Keratinocyte (primary cell): Measurements from ENCODE around the gene CA11. TPM values are rescaled to one million over a fixed set of nuclear protein-coding genes. Genes with fewer than 3 reads are reported as not detected.

ENCODE experiments used
- DNase-seq: peaks from one replicate; pipeline ENCODE4 v3.0.0-alpha.2; 2011; ENCODE audit warnings: low read depth, missing footprints, low spot score
- FAIRE-seq: peaks from 2 replicates; lab custom pipeline; 2011; peaks lifted over from hg19 to GRCh38; lab: Jason Lieb, UNC
- H2AFZ ChIP-seq: 2 replicates; pipeline ENCODE4 v1.6.0; 2012; ENCODE audit warnings: low read length, control low read depth, inconsistent platforms; ENCODE audit not compliant: control insufficient read depth
- H3K27ac ChIP-seq: 2 replicates; pipeline ENCODE4 v1.5.1; 2011; ENCODE audit warnings: low read length; ENCODE audit not compliant: control insufficient read depth, insufficient read depth
- H3K27me3 ChIP-seq: 3 replicates; pipeline ENCODE4 v1.6.0; 2011; ENCODE audit warnings: low read length; ENCODE audit not compliant: control insufficient read depth, insufficient read depth; ENCODE audit errors: extremely low read depth
- H3K36me3 ChIP-seq, 2 experiments: 2 replicates in 1 of 2; 3 replicates in 1 of 2; pipeline ENCODE4 v1.5.1; 2011; ENCODE audit warnings: low read length in 2 of 2, mild to moderate bottlenecking in 1 of 2; ENCODE audit not compliant: control insufficient read depth in 2 of 2, insufficient read depth in 2 of 2; ENCODE audit errors: extremely low read depth in 1 of 2
- H3K4me1 ChIP-seq: 3 replicates; pipeline ENCODE4 v1.5.1; 2011; ENCODE audit warnings: low read length; ENCODE audit not compliant: control insufficient read depth, insufficient read depth; ENCODE audit errors: extremely low read depth
- H3K4me2 ChIP-seq: 3 replicates; pipeline ENCODE4 v1.6.0; 2011; ENCODE audit warnings: low read depth, low read length; ENCODE audit not compliant: control insufficient read depth, insufficient read depth; ENCODE audit errors: extremely low read depth
- H3K4me3 ChIP-seq, 3 experiments: fragments of 200-600 bp in 1 of 3; sonication (generic) in 1 of 3; 2 replicates in 2 of 3; 3 replicates in 1 of 3; pipeline ENCODE4 v1.5.1; 2011 to 2016; ENCODE audit warnings: low read length in 3 of 3, mild to moderate bottlenecking in 3 of 3, control low read depth in 2 of 3, inconsistent platforms in 1 of 3, low read depth in 1 of 3, mixed read lengths in 1 of 3, mixed run types in 1 of 3, moderate library complexity in 1 of 3; ENCODE audit not compliant: control insufficient read depth in 2 of 3, insufficient read depth in 2 of 3; ENCODE audit errors: extremely low read depth in 1 of 3
- H3K79me2 ChIP-seq: 2 replicates; pipeline ENCODE4 v1.6.0; 2012; ENCODE audit warnings: low read length; ENCODE audit not compliant: control insufficient read depth, insufficient read depth
- H3K9ac ChIP-seq: 3 replicates; pipeline ENCODE4 v1.6.0; 2011; ENCODE audit warnings: low read length; ENCODE audit not compliant: control insufficient read depth, insufficient read depth; ENCODE audit errors: extremely low read depth
- H3K9me1 ChIP-seq: 3 replicates; pipeline ENCODE4 v1.6.0; 2011; ENCODE audit warnings: low read length; ENCODE audit not compliant: control insufficient read depth, insufficient read depth; ENCODE audit errors: extremely low read depth
- H3K9me3 ChIP-seq: 2 replicates; pipeline ENCODE4 v1.5.1; 2012; ENCODE audit warnings: low read depth, low read length; ENCODE audit not compliant: control insufficient read depth
- H4K20me1 ChIP-seq: 3 replicates; pipeline ENCODE4 v1.6.0; 2011; ENCODE audit warnings: low read length; ENCODE audit not compliant: control insufficient read depth, insufficient read depth; ENCODE audit errors: extremely low read depth
- CTCF ChIP-seq, 3 experiments: IDR thresholded peaks in 1 of 3; conservative IDR thresholded peaks in 1 of 3; optimal IDR thresholded peaks in 1 of 3; 2 replicates in 2 of 3; 3 replicates in 1 of 3; pipeline versions ENCODE3 to v1.5.1; 2011; ENCODE audit warnings: low read length in 3 of 3, mild to moderate bottlenecking in 3 of 3, moderate library complexity in 2 of 3, control low read depth in 1 of 3, inconsistent platforms in 1 of 3; ENCODE audit not compliant: insufficient read depth in 2 of 3; ENCODE audit errors: extremely low read depth in 1 of 3
- EZH2 ChIP-seq: IDR thresholded peaks from one replicate; pipeline ENCODE4 v1.6.1; 2012; ENCODE audit warnings: inconsistent platforms, mild to moderate bottlenecking, low read length, moderate library complexity
- dilution Hi-C: fragments of 300-500 bp; cut with MboI; formaldehyde crosslinking; loops from one replicate; pipeline ENCODE4 v1.7.0; 2020; ENCODE audit warnings: low sequenced_read_pairs; ENCODE audit not compliant: extremely low pct_ligation_motif_present
- polyA plus RNA-seq, 5 experiments: library from polyadenylated mRNA; depleted of rRNA in 3 of 5; stranded (reverse) in 3 of 5; stranded (forward) in 1 of 5; unstranded in 1 of 5; fragments of >200 nt; gene quantifications; 1 replicate in 1 of 5; 2 replicates in 3 of 5; 3 replicates in 1 of 5; pipeline versions ENCODE4 v1.2.1 to v1.2.3, GENCODE V29; 2011 to 2012; ENCODE audit warnings: missing spikeins in 2 of 5, low read depth in 1 of 5, low replicate concordance in 1 of 5

The CA11 gene
- polyA plus RNA-seq, 1 donor (not counting 4 experiments of a cell fraction or from before 2014, with no cell fraction given) = 1.6 TPM

GRCh38 chr19:48623556-48624066 lies 22.4 kb downstream of the CA11 start:
- TF ChIP-seq EZH2 (no peak), CTCF (optimal IDR thresholded peaks at IDR 0.05 in 1 of 3, IDR thresholded peaks at IDR 0.05 in 1 of 3, conservative IDR thresholded peaks at IDR 0.05 in 1 of 3; ENCODE audit: extremely low read depth in 1 of 3, insufficient read depth in 2 of 3, low read length in 3 of 3) (no peak)
- H4K20me1 ChIP-seq = no peaks in the 10 kb centered on the region
- no peaks in the 10 kb centered on the region for H3K9me1 ChIP-seq
- no peaks in the 10 kb centered on the region for H3K9me3 ChIP-seq
- peaks cover 1 to 4% of the 10 kb centered on the region in 2 experiments for H3K36me3 ChIP-seq
- FAIRE-seq (peak; percentile 17), DNase-seq (no peak)
- dilution Hi-C loops = no loop called here
- peak overlapping the region; percentile 98 for H3K4me2 ChIP-seq
- H3K9ac ChIP-seq = peak overlapping the region; percentile 78
- peak overlapping the region; percentile 78 for H3K27ac ChIP-seq
- peak overlapping the region; percentile 93 for H2AFZ ChIP-seq
- peaks cover 23% of the 10 kb centered on the region for H3K4me1 ChIP-seq
- no peaks in the 10 kb centered on the region for H3K27me3 ChIP-seq
- H3K79me2 ChIP-seq = peaks cover 6% of the 10 kb centered on the region
- H3K4me3 ChIP-seq = peak overlapping the region; percentile 7 to 73 (median 66)

- peak overlapping the region; percentile 83 to 91 (median 87) for H3K4me3 ChIP-seq
Observed at GRCh38 chr19:48619692-48620585, 26.0 kb downstream of the CA11 start.

More at GRCh38 chr19:48619692-48620585, 26.0 kb downstream of the CA11 start:
- H3K9me1 ChIP-seq = peaks cover 5% of the 10 kb centered on the region
- H4K20me1 ChIP-seq = peaks cover 32% of the 10 kb centered on the region
- dilution Hi-C loops = no loop called here
- TF ChIP-seq CTCF (optimal IDR thresholded peaks at IDR 0.05 in 1 of 3, IDR thresholded peaks at IDR 0.05 in 1 of 3, conservative IDR thresholded peaks at IDR 0.05 in 1 of 3; ENCODE audit: extremely low read depth in 1 of 3, insufficient read depth in 2 of 3, low read length in 3 of 3) (peak in 1 of 3 experiments; percentile 3), EZH2 (no peak)
- H3K4me1 ChIP-seq = peaks cover 46% of the 10 kb centered on the region
- H3K9me3 ChIP-seq = no peaks in the 10 kb centered on the region
- no peak for DNase-seq
- peak overlapping the region; percentile 88 for H3K27ac ChIP-seq
- H3K79me2 ChIP-seq = peaks cover 39% of the 10 kb centered on the region
- H3K36me3 ChIP-seq = peaks cover 20 to 38% of the 10 kb centered on the region in 2 experiments
- H3K9ac ChIP-seq = peak overlapping the region; percentile 98
- H3K27me3 ChIP-seq = no peaks in the 10 kb centered on the region
- peak overlapping the region; percentile 85 for H3K4me2 ChIP-seq
- no peak for FAIRE-seq
- peak overlapping the region; percentile 82 for H2AFZ ChIP-seq
